ENCODE measurements around the gene GABRG3. TPM values are rescaled to one million over a fixed set of nuclear protein-coding genes. Genes with fewer than 3 reads are reported as not detected.

GABRG3 gene
- total and polyA plus RNA-seq, 2 of the 4 experiments (the other 2 are of a cell fraction) = not detected

GRCh38 chr15:27123808-27124207, 152.8 kb downstream of the GABRG3 start:
- Histone ChIP-seq H3K27me3 (ENCODE audit: control insufficient read depth, insufficient read depth, low read length) (no peaks in the 10 kb centered on the region), H2BK15ac (ENCODE audit: low read depth, low read length) (no peak overlapping the region), H2BK120ac (ENCODE audit: low read depth, low read length) (no peak overlapping the region), H4K20me1 (ENCODE audit: insufficient read depth, low read length) (no peaks in the 10 kb centered on the region), H3K36me3 (ENCODE audit: control insufficient read depth, insufficient read depth, low read length) (no peaks in the 10 kb centered on the region), H4K8ac (ENCODE audit: low read depth in 2 of 2, low read length in 2 of 2) (no peak overlapping the region), H4K91ac (ENCODE audit: insufficient read depth, low read depth, low read length) (no peak overlapping the region), H3K4ac (ENCODE audit: low read depth, low read length) (no peak overlapping the region), H3K18ac (ENCODE audit: low read depth, low read length) (no peak overlapping the region), H2BK20ac (ENCODE audit: low read depth, low read length) (no peak overlapping the region), H3K79me1 (ENCODE audit: low read depth in 1 of 2, low read length in 2 of 2) (no peaks in the 10 kb centered on the region), H3K23ac (ENCODE audit: low read depth, low read length) (no peak overlapping the region), H3K4me2 (ENCODE audit: low read depth, low read length) (no peak overlapping the region), H3K4me1 (ENCODE audit: control insufficient read depth, insufficient read depth, low read length) (no peaks in the 10 kb centered on the region), H2BK5ac (ENCODE audit: low read depth, low read length, poor library complexity, severe bottlenecking) (no peak overlapping the region), H3K9me1 (ENCODE audit: insufficient read depth, low read length) (no peaks in the 10 kb centered on the region), H2AFZ (replicated peaks; ENCODE audit: low read length, poor library complexity) (no peak overlapping the region), H3K56ac (ENCODE audit: extremely low read depth, insufficient read depth, low read length) (no peak overlapping the region), H2AK5ac (ENCODE audit: low read depth, low read length) (no peak overlapping the region), H3K27ac (ENCODE audit: insufficient read depth, low read length) (no peak overlapping the region), H3K9me3 (ENCODE audit: control insufficient read depth, insufficient read depth, low read length) (peaks cover 28% of the 10 kb centered on the region; the same call in 1 of the 2 replicates), H3K9ac (ENCODE audit: low read depth, low read length) (no peak overlapping the region), H3K14ac (replicated peaks; ENCODE audit: low read depth, low read length) (no peak overlapping the region), H4K5ac (ENCODE audit: low read depth, low read length) (no peak overlapping the region), H3K4me3 (ENCODE audit: insufficient read depth, low read depth, low read length) (no peak overlapping the region), H2AK9ac (replicated peaks; ENCODE audit: low read depth, low read length, poor library complexity) (no peak overlapping the region)
- in situ Hi-C loops (cut with MboI; ENCODE audit: low sequenced_read_pairs) = no loop called here
- ATAC-seq (ENCODE audit: low read depth) (no peak), DNase-seq (no peak)
- dilution Hi-C loops (cut with HindIII; ENCODE audit: low sequenced_read_pairs, unreplicated experiment) = no loop called here
- WGBS, 2 experiments (ENCODE audit: extremely low coverage in 2 of 2, insufficient read length in 1 of 2) = no CpG with 5 or more reads among the region's 7 CpGs
- BruUV-seq (replicated peaks) = no TSS peak
- POLR2A ChIA-PET (ENCODE audit: unreplicated experiment) = no interaction called here
- TF ChIP-seq USF2 (IDR thresholded peaks at IDR 0.05; ENCODE audit: low read depth, low read length) (no peak), MAFK (IDR thresholded peaks at IDR 0.05; ENCODE audit: low read depth, low read length) (no peak), RAD21 (IDR thresholded peaks at IDR 0.05; ENCODE audit: low read length) (no peak), SMC3 (IDR thresholded peaks at IDR 0.05; ENCODE audit: low read depth, low read length) (no peak), BHLHE40 (IDR thresholded peaks at IDR 0.05; ENCODE audit: low read depth, low read length) (no peak), MAZ (IDR thresholded peaks at IDR 0.05; ENCODE audit: borderline replicate concordance, low read depth, low read length) (no peak), RFX5 (IDR thresholded peaks at IDR 0.05; ENCODE audit: low read depth, low read length) (no peak), ELK1 (IDR thresholded peaks at IDR 0.05; ENCODE audit: borderline replicate concordance, low read depth, low read length) (no peak), CHD1 (IDR thresholded peaks at IDR 0.05; ENCODE audit: low read depth, low read length) (no peak), CEBPB (IDR thresholded peaks at IDR 0.05; ENCODE audit: low read depth, low read length) (no peak), NFE2L2 (IDR thresholded peaks at IDR 0.05; ENCODE audit: low read depth, low read length) (no peak), FOS (IDR thresholded peaks at IDR 0.05; ENCODE audit: low read depth, low read length) (no peak), RCOR1 (IDR thresholded peaks at IDR 0.05; ENCODE audit: insufficient replicate concordance, low read length) (no peak)
- TF ChIP-seq, protein P1, sequence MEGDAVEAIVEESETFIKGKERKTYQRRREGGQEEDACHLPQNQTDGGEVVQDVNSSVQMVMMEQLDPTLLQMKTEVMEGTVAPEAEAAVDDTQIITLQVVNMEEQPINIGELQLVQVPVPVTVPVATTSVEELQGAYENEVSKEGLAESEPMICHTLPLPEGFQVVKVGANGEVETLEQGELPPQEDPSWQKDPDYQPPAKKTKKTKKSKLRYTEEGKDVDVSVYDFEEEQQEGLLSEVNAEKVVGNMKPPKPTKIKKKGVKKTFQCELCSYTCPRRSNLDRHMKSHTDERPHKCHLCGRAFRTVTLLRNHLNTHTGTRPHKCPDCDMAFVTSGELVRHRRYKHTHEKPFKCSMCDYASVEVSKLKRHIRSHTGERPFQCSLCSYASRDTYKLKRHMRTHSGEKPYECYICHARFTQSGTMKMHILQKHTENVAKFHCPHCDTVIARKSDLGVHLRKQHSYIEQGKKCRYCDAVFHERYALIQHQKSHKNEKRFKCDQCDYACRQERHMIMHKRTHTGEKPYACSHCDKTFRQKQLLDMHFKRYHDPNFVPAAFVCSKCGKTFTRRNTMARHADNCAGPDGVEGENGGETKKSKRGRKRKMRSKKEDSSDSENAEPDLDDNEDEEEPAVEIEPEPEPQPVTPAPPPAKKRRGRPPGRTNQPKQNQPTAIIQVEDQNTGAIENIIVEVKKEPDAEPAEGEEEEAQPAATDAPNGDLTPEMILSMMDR (conservative IDR thresholded peaks at IDR 0.05; ENCODE audit: low read depth, low read length) = no peak
- CTCF ChIA-PET = no interaction called here
- intact Hi-C loops (cut with micrococcal nuclease) = no loop called here

Measured in IMR-90 (cell line).